ENCODE results near the gene DCANP1. TPM values are rescaled to one million over a fixed set of nuclear protein-coding genes. Genes with fewer than 3 reads are reported as not detected.

Gene DCANP1
- total RNA-seq, 1 experiment from 2014 or later: not detected

DNA sequence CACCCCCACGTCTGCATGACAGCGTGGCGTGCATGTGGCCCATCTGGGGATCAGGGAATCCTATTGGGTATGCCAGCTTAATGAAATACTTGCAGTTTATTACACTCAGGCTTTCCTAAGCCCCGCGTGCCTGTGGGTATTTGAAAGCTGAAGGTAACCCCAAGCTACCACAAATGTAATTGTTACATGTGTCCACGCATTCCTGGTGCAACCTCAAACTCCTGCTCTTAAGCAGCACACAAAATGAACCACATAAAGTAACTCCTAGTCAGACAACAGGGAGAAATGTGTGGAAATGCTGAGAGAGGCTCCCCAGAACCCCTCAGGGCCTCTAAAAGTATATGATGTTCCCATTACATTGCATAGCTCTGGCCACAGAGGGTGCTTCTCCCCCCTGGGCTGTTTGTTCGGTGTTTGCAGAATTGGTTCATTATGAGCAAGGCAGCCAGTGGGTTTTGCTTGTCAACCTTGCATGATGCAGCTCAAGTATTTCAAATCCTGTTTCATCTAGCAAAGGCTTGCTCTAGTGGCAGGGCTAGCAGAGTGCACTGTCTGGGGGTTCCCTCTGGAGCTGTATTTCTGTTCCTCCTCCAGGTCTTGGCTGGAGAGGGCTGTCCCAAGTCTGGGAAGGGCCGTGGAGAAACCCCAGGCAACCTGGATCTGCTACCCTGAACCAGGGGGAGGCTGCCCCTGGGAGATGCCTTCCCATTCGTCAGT is 1.8 kb upstream of the DCANP1 start:
- Mint-ChIP-seq H3K4me3 (no peak overlapping the region), H3K27me3 (ENCODE audit: low read depth) (peaks cover 11% of the 10 kb centered on the region; the same call in 1 of the 2 replicates), H3K4me1 (peaks cover 9% of the 10 kb centered on the region), H3K36me3 (no peaks in the 10 kb centered on the region), H3K27ac (no peak overlapping the region), H3K9me3 (no peaks in the 10 kb centered on the region)
- TF ChIP-seq, protein P1, sequence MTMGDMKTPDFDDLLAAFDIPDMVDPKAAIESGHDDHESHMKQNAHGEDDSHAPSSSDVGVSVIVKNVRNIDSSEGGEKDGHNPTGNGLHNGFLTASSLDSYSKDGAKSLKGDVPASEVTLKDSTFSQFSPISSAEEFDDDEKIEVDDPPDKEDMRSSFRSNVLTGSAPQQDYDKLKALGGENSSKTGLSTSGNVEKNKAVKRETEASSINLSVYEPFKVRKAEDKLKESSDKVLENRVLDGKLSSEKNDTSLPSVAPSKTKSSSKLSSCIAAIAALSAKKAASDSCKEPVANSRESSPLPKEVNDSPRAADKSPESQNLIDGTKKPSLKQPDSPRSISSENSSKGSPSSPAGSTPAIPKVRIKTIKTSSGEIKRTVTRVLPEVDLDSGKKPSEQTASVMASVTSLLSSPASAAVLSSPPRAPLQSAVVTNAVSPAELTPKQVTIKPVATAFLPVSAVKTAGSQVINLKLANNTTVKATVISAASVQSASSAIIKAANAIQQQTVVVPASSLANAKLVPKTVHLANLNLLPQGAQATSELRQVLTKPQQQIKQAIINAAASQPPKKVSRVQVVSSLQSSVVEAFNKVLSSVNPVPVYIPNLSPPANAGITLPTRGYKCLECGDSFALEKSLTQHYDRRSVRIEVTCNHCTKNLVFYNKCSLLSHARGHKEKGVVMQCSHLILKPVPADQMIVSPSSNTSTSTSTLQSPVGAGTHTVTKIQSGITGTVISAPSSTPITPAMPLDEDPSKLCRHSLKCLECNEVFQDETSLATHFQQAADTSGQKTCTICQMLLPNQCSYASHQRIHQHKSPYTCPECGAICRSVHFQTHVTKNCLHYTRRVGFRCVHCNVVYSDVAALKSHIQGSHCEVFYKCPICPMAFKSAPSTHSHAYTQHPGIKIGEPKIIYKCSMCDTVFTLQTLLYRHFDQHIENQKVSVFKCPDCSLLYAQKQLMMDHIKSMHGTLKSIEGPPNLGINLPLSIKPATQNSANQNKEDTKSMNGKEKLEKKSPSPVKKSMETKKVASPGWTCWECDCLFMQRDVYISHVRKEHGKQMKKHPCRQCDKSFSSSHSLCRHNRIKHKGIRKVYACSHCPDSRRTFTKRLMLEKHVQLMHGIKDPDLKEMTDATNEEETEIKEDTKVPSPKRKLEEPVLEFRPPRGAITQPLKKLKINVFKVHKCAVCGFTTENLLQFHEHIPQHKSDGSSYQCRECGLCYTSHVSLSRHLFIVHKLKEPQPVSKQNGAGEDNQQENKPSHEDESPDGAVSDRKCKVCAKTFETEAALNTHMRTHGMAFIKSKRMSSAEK (CRISPR knock-in tag; IDR thresholded peaks at IDR 0.05; ENCODE audit: borderline replicate concordance): no peak
- TF ChIP-seq PRRX2 (CRISPR knock-in tag; IDR thresholded peaks at IDR 0.05) (no peak), NFYB (CRISPR knock-in tag; conservative IDR thresholded peaks at IDR 0.05; ENCODE audit: low read depth) (no peak), TCF7 (CRISPR knock-in tag; IDR thresholded peaks at IDR 0.05; ENCODE audit: low read depth) (no peak), FOXK1 (CRISPR knock-in tag; IDR thresholded peaks at IDR 0.05) (no peak), NR3C1 (CRISPR knock-in tag; conservative IDR thresholded peaks at IDR 0.05; ENCODE audit: low read depth) (no peak), ZBTB21 (CRISPR knock-in tag; IDR thresholded peaks at IDR 0.05; ENCODE audit: borderline replicate concordance) (no peak), NR2C2 (CRISPR knock-in tag; IDR thresholded peaks at IDR 0.05) (no peak), ZNF423 (CRISPR knock-in tag; IDR thresholded peaks at IDR 0.05) (no peak), ATF1 (CRISPR knock-in tag; IDR thresholded peaks at IDR 0.05) (no peak), ZNF263 (CRISPR knock-in tag; IDR thresholded peaks at IDR 0.05; ENCODE audit: low read depth) (no peak)
- TF ChIP-seq, protein P2, sequence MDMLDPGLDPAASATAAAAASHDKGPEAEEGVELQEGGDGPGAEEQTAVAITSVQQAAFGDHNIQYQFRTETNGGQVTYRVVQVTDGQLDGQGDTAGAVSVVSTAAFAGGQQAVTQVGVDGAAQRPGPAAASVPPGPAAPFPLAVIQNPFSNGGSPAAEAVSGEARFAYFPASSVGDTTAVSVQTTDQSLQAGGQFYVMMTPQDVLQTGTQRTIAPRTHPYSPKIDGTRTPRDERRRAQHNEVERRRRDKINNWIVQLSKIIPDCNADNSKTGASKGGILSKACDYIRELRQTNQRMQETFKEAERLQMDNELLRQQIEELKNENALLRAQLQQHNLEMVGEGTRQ (CRISPR knock-in tag; IDR thresholded peaks at IDR 0.05): no peak
- TF ChIP-seq, protein P3, sequence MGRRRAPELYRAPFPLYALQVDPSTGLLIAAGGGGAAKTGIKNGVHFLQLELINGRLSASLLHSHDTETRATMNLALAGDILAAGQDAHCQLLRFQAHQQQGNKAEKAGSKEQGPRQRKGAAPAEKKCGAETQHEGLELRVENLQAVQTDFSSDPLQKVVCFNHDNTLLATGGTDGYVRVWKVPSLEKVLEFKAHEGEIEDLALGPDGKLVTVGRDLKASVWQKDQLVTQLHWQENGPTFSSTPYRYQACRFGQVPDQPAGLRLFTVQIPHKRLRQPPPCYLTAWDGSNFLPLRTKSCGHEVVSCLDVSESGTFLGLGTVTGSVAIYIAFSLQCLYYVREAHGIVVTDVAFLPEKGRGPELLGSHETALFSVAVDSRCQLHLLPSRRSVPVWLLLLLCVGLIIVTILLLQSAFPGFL (CRISPR knock-in tag; IDR thresholded peaks at IDR 0.05; ENCODE audit: borderline replicate concordance): no peak
- TF ChIP-seq, protein P4, sequence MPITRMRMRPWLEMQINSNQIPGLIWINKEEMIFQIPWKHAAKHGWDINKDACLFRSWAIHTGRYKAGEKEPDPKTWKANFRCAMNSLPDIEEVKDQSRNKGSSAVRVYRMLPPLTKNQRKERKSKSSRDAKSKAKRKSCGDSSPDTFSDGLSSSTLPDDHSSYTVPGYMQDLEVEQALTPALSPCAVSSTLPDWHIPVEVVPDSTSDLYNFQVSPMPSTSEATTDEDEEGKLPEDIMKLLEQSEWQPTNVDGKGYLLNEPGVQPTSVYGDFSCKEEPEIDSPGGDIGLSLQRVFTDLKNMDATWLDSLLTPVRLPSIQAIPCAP (CRISPR knock-in tag; IDR thresholded peaks at IDR 0.05): no peak
- TF ChIP-seq, protein P5, sequence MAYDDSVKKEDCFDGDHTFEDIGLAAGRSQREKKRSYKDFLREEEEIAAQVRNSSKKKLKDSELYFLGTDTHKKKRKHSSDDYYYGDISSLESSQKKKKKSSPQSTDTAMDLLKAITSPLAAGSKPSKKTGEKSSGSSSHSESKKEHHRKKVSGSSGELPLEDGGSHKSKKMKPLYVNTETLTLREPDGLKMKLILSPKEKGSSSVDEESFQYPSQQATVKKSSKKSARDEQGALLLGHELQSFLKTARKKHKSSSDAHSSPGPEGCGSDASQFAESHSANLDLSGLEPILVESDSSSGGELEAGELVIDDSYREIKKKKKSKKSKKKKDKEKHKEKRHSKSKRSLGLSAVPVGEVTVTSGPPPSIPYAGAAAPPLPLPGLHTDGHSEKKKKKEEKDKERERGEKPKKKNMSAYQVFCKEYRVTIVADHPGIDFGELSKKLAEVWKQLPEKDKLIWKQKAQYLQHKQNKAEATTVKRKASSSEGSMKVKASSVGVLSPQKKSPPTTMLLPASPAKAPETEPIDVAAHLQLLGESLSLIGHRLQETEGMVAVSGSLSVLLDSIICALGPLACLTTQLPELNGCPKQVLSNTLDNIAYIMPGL (CRISPR knock-in tag; IDR thresholded peaks at IDR 0.05): no peak
- TF ChIP-seq, protein P6, sequence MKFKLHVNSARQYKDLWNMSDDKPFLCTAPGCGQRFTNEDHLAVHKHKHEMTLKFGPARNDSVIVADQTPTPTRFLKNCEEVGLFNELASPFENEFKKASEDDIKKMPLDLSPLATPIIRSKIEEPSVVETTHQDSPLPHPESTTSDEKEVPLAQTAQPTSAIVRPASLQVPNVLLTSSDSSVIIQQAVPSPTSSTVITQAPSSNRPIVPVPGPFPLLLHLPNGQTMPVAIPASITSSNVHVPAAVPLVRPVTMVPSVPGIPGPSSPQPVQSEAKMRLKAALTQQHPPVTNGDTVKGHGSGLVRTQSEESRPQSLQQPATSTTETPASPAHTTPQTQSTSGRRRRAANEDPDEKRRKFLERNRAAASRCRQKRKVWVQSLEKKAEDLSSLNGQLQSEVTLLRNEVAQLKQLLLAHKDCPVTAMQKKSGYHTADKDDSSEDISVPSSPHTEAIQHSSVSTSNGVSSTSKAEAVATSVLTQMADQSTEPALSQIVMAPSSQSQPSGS (CRISPR knock-in tag; IDR thresholded peaks at IDR 0.05; ENCODE audit: borderline replicate concordance, low read depth): no peak
- TF ChIP-seq, protein P7, sequence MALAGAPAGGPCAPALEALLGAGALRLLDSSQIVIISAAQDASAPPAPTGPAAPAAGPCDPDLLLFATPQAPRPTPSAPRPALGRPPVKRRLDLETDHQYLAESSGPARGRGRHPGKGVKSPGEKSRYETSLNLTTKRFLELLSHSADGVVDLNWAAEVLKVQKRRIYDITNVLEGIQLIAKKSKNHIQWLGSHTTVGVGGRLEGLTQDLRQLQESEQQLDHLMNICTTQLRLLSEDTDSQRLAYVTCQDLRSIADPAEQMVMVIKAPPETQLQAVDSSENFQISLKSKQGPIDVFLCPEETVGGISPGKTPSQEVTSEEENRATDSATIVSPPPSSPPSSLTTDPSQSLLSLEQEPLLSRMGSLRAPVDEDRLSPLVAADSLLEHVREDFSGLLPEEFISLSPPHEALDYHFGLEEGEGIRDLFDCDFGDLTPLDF (CRISPR knock-in tag; IDR thresholded peaks at IDR 0.05): no peak
- TF ChIP-seq, protein P8, sequence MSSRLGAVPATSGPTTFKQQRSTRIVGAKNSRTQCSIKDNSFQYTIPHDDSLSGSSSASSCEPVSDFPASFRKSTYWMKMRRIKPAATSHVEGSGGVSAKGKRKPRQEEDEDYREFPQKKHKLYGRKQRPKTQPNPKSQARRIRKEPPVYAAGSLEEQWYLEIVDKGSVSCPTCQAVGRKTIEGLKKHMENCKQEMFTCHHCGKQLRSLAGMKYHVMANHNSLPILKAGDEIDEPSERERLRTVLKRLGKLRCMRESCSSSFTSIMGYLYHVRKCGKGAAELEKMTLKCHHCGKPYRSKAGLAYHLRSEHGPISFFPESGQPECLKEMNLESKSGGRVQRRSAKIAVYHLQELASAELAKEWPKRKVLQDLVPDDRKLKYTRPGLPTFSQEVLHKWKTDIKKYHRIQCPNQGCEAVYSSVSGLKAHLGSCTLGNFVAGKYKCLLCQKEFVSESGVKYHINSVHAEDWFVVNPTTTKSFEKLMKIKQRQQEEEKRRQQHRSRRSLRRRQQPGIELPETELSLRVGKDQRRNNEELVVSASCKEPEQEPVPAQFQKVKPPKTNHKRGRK (CRISPR knock-in tag; IDR thresholded peaks at IDR 0.05; ENCODE audit: borderline replicate concordance): no peak
- ChIA-PET CTCF (interaction anchor here (0.9 to 2.9 kb wide), 5 partner anchors 9 to 117 kb away, joined by 4 to 20 read pairs (median 10); no protein-coding TSS in a partner anchor), POLR2A (no interaction called here)
- no peak for ATAC-seq
- no peak for DNase-seq (ENCODE audit: low spot score)

Measured in WTC11 (cell line).